Muscle of arm (tissue), 14 donors: Measurements from ENCODE around the gene VIL1. TPM values are rescaled to one million over a fixed set of nuclear protein-coding genes. Genes with fewer than 3 reads are reported as not detected.

Experiments used
- DNase-seq: peaks from one replicate; pipeline ENCODE4 v3.0.0-alpha.2; 2013
- long read RNA-seq, 11 donors: transcript quantifications; one replicate each; lab custom pipeline, GENCODE V29; 2026
- polyA plus RNA-seq, 12 donors: library from polyadenylated mRNA; unstranded; fragments of 120-200 nt; gene quantifications; one replicate each; pipeline ENCODE4 v1.2.1, GENCODE V29; 2013; ENCODE audit not compliant: insufficient read length in 12 of 12

VIL1 gene
- polyA plus RNA-seq, result 10 to 100 TPM in 1 of 12 donors, under 1 TPM in 7, not detected in 4; 0.06 to 38.2 (median 0.25) TPM
- long read RNA-seq, donor 1, full-length matches to known transcripts, result 22 of 174 reads
- long read RNA-seq, donor 1, partial matches to known transcripts, result 152 of 174 reads
- long read RNA-seq, donor 1, other reads (novel, unspliced or antisense), result 0 of 174 reads
- long read RNA-seq, donor 2, result 0 reads
- long read RNA-seq, donor 3, result 0 reads
- long read RNA-seq, donor 4, result 0 reads
- long read RNA-seq, donor 5, result 0 reads
- long read RNA-seq, donor 6, result 0 reads
- long read RNA-seq, donor 7, result 0 reads
- long read RNA-seq, donor 8, result 0 reads
- long read RNA-seq, donor 9, result 0 reads
- long read RNA-seq, donor 10, result 0 reads
- long read RNA-seq, donor 11, result 0 reads

GRCh38 chr2:218418717-218419458 lies at the start of gene VIL1:
VIL1 (plus strand) TSS chr2:218419123; CDS start chr2:218423779, 4,656 bp downstream.
- DNase-seq, result no peak

DNA sequence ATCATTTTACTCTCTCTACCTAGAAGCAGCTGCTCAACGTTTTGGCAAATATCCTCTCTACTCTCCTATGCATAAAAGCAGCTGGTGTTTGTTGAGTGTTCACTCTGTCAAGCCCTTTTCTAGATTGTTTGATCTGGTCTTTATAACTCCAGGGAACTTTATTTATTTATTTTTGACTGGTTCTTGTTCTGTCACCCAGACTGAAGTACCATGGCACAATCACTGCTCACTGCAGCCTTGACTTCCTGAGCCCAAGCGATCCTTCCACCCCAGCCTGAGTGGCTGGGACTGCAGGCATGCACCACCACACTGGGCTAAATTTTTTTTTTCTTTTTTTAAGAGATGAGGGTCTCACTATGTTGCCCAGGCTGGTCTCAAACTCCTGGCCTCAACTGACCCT lies 49.6 kb upstream of the VIL1 start:
- no peak for DNase-seq

GRCh38 chr2:218370410-218371063 lies 48.4 kb upstream of the VIL1 start:
- DNase-seq, result no peak

- DNase-seq, result no peak
These were observed 47.0 kb upstream of the VIL1 start for GRCh38 chr2:218371983-218372350.

DNA sequence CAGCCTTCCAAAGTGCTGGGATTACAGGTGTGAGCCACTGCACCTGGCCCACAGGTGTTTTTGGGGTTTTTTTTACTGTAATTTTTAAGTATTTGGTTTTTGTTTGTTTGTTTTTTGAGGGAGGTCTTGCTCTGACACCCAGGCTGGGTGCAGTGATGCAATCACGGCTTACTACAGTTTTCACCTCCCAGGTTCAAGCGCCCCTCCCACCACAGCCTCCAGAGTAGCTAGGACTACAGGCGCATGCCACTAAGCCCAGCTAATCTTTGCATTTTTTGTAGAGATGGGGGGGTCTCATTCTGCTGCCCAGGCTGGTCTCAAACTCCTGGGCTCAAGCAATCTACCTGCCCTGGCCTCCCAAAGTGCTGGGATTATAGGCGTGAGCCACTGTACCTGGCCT lies 44.1 kb upstream of the VIL1 start:
- no peak for DNase-seq

DNA sequence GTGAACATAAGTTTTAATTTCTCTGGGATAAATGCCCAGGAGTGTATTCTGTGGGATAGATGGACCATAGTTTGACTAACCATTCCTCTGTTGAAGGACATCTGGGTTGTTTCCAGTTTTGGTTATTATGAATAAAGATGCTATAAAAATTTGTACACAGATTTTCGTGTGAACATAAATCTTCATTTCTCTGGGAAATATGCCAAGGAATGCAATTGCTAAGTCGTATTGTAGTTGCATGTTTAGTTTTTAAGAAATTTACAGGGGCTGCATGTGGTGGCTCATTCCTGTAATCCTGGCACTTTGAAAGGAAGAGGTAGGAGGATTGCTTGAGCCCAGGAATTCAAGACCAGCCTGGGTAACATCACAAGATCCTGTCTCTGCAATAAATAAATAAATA lies 43.7 kb upstream of the VIL1 start:
- no peak for DNase-seq

DNA sequence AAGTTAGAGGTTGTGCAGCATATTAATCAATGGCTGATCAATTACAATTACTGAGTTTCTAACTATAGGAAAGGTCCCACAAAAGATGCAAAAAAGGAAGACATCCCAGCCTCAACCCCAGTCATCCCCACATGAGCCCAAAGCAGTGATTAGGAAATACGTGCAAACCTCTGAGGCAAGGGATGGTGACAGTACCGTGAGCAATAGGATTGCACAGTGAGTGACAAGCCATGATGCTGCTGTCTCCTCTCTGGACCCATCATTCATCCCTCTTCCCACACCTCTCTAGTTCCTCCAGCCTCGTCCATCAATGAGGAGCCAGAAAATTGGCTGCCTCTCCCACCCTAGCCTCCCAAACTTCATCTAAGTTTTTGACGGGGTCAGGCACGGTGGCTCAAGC lies 40.9 kb upstream of the VIL1 start:
- no peak for DNase-seq

- no peak for DNase-seq
These were observed 37.0 kb upstream of the VIL1 start, which contains the start of gene SLC11A1 for GRCh38 chr2:218381916-218382366. SLC11A1 (plus strand) TSS chr2:218382273; CDS start chr2:218382369, 96 bp downstream.

DNA sequence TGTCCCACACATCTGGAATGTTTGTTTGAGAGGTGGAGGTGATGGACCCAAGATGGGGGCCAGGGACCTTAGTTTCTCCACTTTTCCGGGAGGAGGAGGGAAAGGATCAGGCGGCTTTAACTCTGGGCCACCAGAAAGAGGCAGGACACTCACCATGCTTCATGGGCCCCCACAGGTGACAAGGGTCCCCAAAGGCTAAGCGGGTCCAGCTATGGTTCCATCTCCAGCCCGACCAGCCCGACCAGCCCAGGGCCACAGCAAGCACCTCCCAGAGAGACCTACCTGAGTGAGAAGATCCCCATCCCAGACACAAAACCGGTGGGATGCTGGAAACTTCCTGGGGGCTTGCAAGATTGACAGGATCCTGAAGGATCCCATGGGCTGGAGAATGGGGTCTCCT lies 36.1 kb upstream of the VIL1 start:
- DNase-seq, result no peak

- DNase-seq, result no peak
These were observed 34.9 kb upstream of the VIL1 start for GRCh38 chr2:218383892-218384519.

- DNase-seq, result no peak
These were observed 33.9 kb upstream of the VIL1 start for GRCh38 chr2:218384975-218385374.

- DNase-seq, result no peak
These were observed 32.2 kb upstream of the VIL1 start for GRCh38 chr2:218386505-218387368.

DNA sequence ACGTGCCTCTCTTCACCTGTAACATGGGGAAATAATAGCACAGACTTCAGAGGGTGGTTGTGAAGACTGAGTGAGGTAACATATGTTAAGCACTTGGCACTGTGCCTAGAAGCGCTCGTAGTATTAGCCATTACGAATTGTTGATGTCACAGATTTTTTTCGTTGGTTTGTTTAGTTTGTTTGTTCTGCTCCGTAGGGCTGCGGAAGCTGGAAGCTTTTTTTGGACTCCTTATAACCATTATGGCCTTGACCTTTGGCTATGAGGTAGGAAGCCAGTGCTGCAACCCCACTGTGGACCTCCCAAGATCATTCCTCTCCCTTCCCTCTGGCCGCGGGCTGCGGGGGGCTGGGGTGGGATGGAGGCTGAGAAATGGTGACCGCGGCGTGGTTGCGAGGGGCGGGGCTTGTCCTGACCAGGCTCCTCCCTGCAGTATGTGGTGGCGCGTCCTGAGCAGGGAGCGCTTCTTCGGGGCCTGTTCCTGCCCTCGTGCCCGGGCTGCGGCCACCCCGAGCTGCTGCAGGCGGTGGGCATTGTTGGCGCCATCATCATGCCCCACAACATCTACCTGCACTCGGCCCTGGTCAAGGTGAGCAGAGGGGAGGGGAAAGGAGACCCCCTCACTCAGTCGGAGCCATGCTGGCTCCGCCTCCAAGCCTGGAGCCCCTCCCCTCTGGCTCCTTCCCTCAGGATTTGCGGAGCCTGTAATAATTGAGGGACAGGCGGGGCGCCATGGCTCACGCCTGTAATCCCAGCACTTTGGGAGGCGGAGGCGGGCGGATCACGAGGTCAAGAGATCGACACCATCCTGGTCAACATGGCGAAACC lies 31.3 kb upstream of the VIL1 start:
- no peak for DNase-seq

DNA sequence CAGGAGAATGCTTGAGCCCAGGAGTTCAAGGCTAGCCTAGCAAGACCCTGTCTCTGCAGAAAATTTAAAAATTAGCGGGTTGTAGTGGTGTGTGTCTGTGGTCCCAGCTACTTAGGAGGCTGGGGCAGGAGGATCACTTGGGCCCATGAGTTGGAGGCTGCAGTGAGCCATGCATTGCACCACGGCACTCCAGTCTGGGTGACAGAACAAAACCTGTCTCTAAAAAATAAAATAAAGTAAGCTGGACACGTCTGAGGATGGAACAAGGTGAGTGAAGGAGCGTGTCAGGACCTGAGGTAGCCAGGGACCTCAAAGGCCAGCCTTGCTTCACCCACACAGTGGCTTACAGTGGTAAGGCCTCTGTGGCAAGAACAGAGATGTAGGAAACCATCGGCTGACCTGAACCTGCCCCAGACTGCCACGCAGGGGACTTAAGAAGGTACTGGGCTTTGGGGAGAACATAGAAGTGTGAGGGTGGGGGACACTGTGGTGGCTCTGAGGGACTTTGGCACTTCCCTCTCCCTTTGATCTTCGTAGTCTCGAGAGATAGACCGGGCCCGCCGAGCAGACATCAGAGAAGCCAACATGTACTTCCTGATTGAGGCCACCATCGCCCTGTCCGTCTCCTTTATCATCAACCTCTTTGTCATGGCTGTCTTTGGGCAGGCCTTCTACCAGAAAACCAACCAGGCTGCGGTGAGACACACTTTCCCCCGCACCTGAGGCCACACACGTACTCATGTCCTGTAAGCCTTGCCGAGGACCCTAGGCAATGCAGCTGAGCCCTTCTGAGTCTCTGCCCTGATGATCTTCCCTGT lies 29.4 kb upstream of the VIL1 start:
- DNase-seq, result no peak

DNA sequence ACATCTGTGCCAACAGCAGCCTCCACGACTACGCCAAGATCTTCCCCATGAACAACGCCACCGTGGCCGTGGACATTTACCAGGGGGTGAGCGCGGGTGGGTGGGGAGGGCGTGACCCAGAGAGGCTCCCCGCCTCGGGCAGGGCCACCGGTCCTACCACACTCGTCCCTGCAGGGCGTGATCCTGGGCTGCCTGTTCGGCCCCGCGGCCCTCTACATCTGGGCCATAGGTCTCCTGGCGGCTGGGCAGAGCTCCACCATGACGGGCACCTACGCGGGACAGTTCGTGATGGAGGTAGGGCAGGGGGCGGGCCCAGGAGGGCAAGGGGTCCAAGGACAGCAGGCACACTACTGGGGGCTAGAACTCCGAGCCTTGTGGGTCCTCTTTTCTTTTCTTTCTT lies 27.7 kb upstream of the VIL1 start:
- no peak for DNase-seq

DNA sequence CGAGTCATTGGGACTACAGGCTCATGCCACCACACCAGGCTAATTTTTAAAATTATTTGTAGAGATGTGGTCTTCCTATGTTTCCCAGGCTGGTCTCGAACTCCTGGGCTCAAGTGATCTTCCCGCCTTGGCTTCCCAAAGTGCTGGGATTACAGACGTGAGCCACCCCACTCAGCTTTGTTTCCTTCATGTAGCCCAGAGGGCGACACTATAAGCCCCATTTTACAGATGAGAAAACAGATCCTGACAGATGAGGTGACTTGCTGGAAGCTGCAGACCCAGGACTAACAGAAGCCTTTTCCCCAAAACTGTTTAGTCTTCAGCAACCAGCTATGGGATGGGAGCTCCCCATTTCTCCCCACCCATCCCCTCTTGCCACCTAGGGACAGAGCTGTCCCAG lies 26.5 kb upstream of the VIL1 start:
- no peak for DNase-seq

GRCh38 chr2:218392891-218393462 lies 25.9 kb upstream of the VIL1 start:
- no peak for DNase-seq

DNA sequence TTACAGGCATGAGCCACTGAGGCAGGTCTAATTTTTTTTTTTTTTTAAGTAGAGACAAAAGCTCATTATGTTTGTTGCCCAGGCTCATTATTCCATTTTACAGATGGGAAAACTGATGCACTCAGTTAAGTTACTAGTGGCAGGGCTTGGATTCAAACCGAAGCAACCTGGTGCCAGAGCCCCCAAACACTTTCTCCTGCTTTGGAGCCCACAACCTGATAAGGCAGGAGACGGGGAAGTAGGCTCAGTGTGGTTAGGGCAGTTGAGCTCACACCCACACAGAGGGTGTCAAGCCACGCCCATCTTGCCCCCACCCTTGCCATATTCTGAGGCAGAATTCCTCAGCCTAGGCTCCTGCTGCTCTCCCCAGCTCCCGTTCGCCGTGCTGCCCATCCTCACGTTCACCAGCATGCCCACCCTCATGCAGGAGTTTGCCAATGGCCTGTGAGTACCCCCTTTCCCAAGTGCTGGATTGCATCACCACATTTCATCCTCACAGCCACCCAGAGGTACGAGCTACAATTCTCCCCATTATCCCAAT lies 25.1 kb upstream of the VIL1 start:
- no peak for DNase-seq
